Measurements from ENCODE around the gene SPRR2G. TPM values are rescaled to one million over a fixed set of nuclear protein-coding genes. Genes with fewer than 3 reads are reported as not detected.
"Not testable (repeated sequence)": the region's sequence is repeated elsewhere in the genome, so short reads cannot be mapped to it uniquely, and the experiment has no call there.

The SPRR2G gene
- total RNA-seq, 2 donors from 2014 or later, result not detected

DNA sequence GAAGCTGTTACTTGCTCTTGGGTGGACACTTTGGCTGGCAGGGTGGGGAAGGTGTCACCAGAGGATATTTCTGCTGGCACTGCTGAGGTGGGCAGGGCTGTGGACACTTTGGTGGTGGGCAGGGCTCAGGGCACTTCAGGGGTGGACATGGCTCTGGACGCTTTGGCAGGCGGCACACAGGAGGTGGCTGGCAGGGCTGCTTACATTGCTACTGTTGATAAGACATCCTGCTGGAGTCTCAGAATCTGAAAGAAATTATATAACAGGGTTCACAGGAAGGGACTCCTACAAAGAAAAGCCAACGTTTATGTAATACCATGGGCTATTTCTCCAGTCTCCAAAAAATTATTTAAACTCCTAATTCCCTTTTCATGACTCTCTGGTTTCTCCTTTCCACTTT lies 10.2 kb downstream of the SPRR2G start:
- Mint-ChIP-seq H3K27me3 (ENCODE audit: insufficient read depth) (no peaks in the 10 kb centered on the region), H3K4me3 (no peak overlapping the region), H3K27ac (no peak overlapping the region), H3K36me3 (ENCODE audit: low read depth) (no peaks in the 10 kb centered on the region), H3K9me3 (no peaks in the 10 kb centered on the region), H3K4me1 (no peaks in the 10 kb centered on the region)
- H3K27me3 ChIP-seq (ENCODE audit: control insufficient read depth, insufficient read depth, low read length, poor library complexity, severe bottlenecking), result no peaks in the 10 kb centered on the region
- no peak overlapping the region for H3K27ac ChIP-seq (ENCODE audit: low read depth, low read length)
- H3K9me3 ChIP-seq (ENCODE audit: control insufficient read depth, low read length), result no peaks in the 10 kb centered on the region
- no peak overlapping the region for H3K9ac ChIP-seq (ENCODE audit: extremely low read depth, low read length, poor library complexity, severe bottlenecking)
- H3K4me1 ChIP-seq (ENCODE audit: control insufficient read depth, insufficient read depth, low read length), result no peaks in the 10 kb centered on the region
- H3K36me3 ChIP-seq (ENCODE audit: control insufficient read depth, insufficient read depth, low read length), result no peaks in the 10 kb centered on the region
- 88 to 98% methylated on average over 3 of the region's 3 CpGs for WGBS, 2 experiments (ENCODE audit: insufficient coverage in 1 of 2, insufficient read length in 1 of 2)
- TF ChIP-seq, protein P1, sequence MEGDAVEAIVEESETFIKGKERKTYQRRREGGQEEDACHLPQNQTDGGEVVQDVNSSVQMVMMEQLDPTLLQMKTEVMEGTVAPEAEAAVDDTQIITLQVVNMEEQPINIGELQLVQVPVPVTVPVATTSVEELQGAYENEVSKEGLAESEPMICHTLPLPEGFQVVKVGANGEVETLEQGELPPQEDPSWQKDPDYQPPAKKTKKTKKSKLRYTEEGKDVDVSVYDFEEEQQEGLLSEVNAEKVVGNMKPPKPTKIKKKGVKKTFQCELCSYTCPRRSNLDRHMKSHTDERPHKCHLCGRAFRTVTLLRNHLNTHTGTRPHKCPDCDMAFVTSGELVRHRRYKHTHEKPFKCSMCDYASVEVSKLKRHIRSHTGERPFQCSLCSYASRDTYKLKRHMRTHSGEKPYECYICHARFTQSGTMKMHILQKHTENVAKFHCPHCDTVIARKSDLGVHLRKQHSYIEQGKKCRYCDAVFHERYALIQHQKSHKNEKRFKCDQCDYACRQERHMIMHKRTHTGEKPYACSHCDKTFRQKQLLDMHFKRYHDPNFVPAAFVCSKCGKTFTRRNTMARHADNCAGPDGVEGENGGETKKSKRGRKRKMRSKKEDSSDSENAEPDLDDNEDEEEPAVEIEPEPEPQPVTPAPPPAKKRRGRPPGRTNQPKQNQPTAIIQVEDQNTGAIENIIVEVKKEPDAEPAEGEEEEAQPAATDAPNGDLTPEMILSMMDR (conservative IDR thresholded peaks at IDR 0.05), result no peak
- H3K4me3 ChIP-seq (ENCODE audit: low read length), result no peak overlapping the region
- no peak for DNase-seq

DNA sequence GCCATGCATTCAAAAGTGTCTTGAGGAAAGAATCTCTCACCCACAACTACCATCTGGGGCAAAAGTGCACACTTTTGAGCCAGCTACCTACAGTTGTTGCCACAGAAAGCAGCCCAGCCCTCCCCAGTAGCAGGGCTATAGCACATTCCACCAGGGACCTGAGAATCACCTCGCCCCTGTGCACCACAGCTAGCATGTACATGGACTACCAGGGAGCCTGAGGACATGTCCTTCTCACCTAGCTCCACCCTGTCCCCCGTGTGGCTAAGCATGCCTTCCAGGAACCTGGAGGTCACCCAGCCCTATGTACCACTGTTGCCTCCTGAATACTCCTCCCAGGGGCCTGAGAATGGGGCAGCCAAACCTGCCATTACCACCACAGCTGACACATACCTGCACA lies 16.9 kb downstream of the SPRR2G start:
- no peaks in the 10 kb centered on the region for H3K9me3 Mint-ChIP-seq

DNA sequence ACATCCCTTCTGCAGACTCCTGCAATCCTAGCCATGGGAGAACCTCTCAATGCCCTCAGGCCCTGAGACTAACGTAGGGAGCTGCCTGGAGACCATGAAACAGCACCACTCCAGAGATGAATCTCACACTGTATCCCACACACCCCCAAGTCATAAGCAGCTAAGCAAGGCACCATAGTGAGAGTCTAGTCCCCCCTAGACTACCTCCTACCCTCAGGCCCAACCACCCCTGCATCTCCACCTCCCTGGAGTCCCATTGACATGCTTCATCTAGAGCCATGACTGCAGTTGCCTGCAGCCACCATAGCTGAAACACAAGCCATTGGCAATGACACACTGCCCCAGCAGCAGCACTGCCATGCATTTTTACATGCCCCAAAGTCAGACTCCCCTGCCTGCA lies 17.4 kb downstream of the SPRR2G start:
- Histone ChIP-seq H3K36me3 (ENCODE audit: control insufficient read depth, insufficient read depth, low read length) (no peaks in the 10 kb centered on the region), H3K4me1 (ENCODE audit: control insufficient read depth, insufficient read depth, low read length) (no peaks in the 10 kb centered on the region), H3K9me3 (ENCODE audit: control insufficient read depth, low read length) (peaks cover 5% of the 10 kb centered on the region), H3K27ac (ENCODE audit: low read depth, low read length) (no peak overlapping the region), H3K9ac (ENCODE audit: extremely low read depth, low read length, poor library complexity, severe bottlenecking) (no peak overlapping the region), H3K4me3 (ENCODE audit: low read length) (no peak overlapping the region), H3K27me3 (ENCODE audit: control insufficient read depth, insufficient read depth, low read length, poor library complexity, severe bottlenecking) (no peaks in the 10 kb centered on the region)
- TF ChIP-seq, protein P1 (conservative IDR thresholded peaks at IDR 0.05), result no peak
- 93% methylated on average over 1 of the region's 1 CpG; no CpG with 5 or more reads in 1 of the 2 experiments for WGBS, 2 experiments (ENCODE audit: insufficient coverage in 1 of 2, insufficient read length in 1 of 2)
- Mint-ChIP-seq H3K27me3 (ENCODE audit: insufficient read depth) (no peaks in the 10 kb centered on the region), H3K9me3 (no peaks in the 10 kb centered on the region), H3K36me3 (ENCODE audit: low read depth) (no peaks in the 10 kb centered on the region), H3K27ac (no peak overlapping the region), H3K4me1 (peaks cover 3% of the 10 kb centered on the region), H3K4me3 (no peak overlapping the region)
- no peak for DNase-seq

More for the DNA sequence above, 16.9 kb downstream of the SPRR2G start:
- H3K27ac Mint-ChIP-seq, result no peak overlapping the region
- DNase-seq, result no peak
- Histone ChIP-seq H3K9me3 (ENCODE audit: control insufficient read depth, low read length) (peaks cover 5% of the 10 kb centered on the region), H3K27me3 (ENCODE audit: control insufficient read depth, insufficient read depth, low read length, poor library complexity, severe bottlenecking) (no peaks in the 10 kb centered on the region), H3K36me3 (ENCODE audit: control insufficient read depth, insufficient read depth, low read length) (no peaks in the 10 kb centered on the region), H3K9ac (ENCODE audit: extremely low read depth, low read length, poor library complexity, severe bottlenecking) (no peak overlapping the region), H3K4me1 (ENCODE audit: control insufficient read depth, insufficient read depth, low read length) (no peaks in the 10 kb centered on the region), H3K4me3 (ENCODE audit: low read length) (no peak overlapping the region), H3K27ac (ENCODE audit: low read depth, low read length) (no peak overlapping the region)
- no peaks in the 10 kb centered on the region for H3K27me3 Mint-ChIP-seq (ENCODE audit: insufficient read depth)
- no peaks in the 10 kb centered on the region for H3K36me3 Mint-ChIP-seq (ENCODE audit: low read depth)
- WGBS, 2 experiments (ENCODE audit: insufficient coverage in 1 of 2, insufficient read length in 1 of 2), result 87 to 100% methylated on average over 1 to 2 of the region's 2 CpGs
- peaks cover 3% of the 10 kb centered on the region for H3K4me1 Mint-ChIP-seq
- no peak overlapping the region for H3K4me3 Mint-ChIP-seq
- TF ChIP-seq, protein P1 (conservative IDR thresholded peaks at IDR 0.05), result no peak

DNA sequence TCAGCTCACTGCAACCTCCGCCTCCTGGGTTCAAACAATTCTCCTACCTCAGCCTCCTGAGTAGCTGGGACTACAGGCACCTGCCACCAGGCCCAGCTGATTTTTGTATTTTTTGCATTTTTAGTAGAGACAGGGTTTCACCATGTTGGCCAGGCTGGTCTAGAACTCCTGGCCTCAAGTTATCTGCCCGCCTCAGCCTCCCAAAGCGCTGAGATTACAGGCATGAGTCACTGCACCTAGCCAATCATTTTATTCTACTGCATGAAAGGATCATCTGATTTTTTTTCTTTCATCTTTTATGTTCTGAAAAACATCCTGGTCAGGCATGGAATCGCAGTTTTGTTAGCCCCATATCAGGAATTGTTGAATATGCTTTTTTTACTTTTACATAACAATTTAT lies 22.0 kb downstream of the SPRR2G start:
- not testable (repeated sequence) for H3K27me3 ChIP-seq (ENCODE audit: control insufficient read depth, insufficient read depth, low read length, poor library complexity, severe bottlenecking); H3K4me3 ChIP-seq (ENCODE audit: low read length); H3K4me3 Mint-ChIP-seq; H3K36me3 ChIP-seq (ENCODE audit: control insufficient read depth, insufficient read depth, low read length); H3K27ac Mint-ChIP-seq; H3K4me1 ChIP-seq (ENCODE audit: control insufficient read depth, insufficient read depth, low read length); H3K9ac ChIP-seq (ENCODE audit: extremely low read depth, low read length, poor library complexity, severe bottlenecking); H3K27ac ChIP-seq (ENCODE audit: low read depth, low read length); H3K27me3 Mint-ChIP-seq (ENCODE audit: insufficient read depth); DNase-seq; H3K4me1 Mint-ChIP-seq
- Mint-ChIP-seq H3K36me3 (ENCODE audit: low read depth) (peaks cover 17% of the 10 kb centered on the region), H3K9me3 (peaks cover 26% of the 10 kb centered on the region)
- 88 to 94% methylated on average over 2 to 4 of the region's 4 CpGs for WGBS, 2 experiments (ENCODE audit: insufficient coverage in 1 of 2, insufficient read length in 1 of 2)
- H3K9me3 ChIP-seq (ENCODE audit: control insufficient read depth, low read length), result peaks cover 36% of the 10 kb centered on the region

All from endodermal cell (in vitro differentiated cells).